ENCODE data around the gene TBX10.
"Not testable (repeated sequence)": the region's sequence is repeated elsewhere in the genome, so short reads cannot be mapped to it uniquely, and the experiment has no call there.

Gene TBX10

DNA sequence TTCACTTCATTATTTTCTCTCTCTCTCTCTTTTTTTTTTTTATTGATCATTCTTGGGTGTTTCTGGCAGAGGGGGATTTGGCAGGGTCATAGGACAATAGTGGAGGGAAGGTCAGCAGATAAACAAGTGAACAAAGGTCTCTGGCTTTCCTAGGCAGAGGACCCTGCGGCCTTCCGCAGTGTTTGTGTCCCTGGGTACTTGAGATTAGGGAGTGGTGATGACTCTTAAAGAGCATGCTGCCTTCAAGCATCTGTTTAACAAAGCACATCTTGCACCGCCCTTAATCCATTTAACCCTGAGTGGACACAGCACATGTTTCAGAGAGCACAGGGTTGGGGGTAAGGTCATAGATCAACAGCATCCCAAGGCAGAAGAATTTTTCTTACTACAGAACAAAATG is 42.1 kb downstream of the TBX10 start:
- DNase-seq = not testable (repeated sequence)

GRCh38 chr11:67596753-67597300 is 42.7 kb downstream of the TBX10 start:
- no peak for DNase-seq

- no peak for DNase-seq
Measured at GRCh38 chr11:67594480-67594879, 45.1 kb downstream of the TBX10 start.

GRCh38 chr11:67593565-67593905 is 46.0 kb downstream of the TBX10 start:
- no peak for DNase-seq

DNA sequence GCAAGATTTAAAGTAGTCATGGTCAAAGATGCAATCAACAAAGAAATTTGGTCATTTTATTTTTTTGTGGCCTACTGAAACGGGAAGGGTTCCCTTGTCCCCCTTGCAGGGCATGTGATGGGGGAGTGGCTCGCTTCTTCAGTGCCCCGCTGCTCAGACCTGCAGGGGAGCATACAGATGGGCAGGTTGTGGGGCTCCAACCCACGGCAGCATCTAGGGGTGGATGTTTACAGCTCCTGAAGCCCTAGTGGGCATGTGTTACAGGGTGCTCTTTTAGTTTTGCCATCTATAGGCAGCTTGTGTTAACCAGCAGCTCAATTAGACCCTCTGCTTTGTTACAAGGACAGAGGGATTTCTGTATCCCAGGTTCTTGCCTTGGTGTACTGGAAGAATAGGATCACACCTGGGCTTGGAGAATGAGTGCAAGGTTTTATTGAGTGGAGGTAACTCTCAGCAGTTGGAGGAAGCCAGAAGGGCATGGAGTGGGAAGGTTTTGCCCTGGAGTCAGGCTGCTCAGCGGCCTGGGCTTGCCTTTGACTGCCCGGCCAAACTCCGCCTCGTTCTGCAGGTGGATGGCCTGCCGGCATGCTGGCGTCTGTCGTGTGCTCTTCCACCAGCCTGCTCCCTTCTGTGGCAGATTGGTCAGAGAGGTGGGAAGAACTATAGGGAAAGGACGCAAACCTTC is 46.5 kb downstream of the TBX10 start:
- DNase-seq = no peak

GRCh38 chr11:67588899-67589415 is 50.6 kb downstream of the TBX10 start:
- not testable (repeated sequence) for DNase-seq

- no peak for DNase-seq
Measured at GRCh38 chr11:67588136-67588503, 51.4 kb downstream of the TBX10 start.

DNA sequence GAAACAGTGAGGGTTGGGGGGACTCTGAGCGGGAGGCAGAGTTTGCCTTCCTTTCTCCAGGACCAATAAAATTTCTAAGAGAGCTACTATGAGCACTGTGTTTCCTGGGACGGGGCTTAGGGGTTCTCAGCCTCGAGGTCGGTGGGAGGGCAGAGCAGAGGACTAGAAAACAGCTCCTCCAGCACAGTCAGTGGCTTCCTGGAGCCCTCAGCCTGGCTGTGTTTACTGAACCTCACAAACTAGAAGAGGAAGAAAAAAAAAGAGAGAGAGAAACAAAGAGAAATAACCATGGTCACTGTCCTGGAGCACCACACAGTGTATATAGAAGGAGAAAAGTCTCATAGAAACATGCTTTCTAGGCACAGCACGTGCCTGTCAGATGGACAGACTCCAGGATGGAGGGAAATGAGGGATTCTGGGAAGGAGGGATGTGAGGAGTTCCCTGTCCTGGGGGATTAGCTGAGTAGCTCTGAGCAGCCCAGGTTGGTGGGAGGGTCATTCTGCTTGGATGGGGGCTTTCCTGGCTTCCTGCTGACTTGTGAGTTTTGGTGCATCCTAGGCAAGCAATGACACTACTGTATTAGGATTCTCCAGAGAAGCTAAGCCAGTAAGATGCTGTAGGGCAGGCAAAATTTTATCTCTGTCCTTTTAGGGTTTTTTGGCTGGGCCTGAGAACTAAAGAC is 52.9 kb downstream of the TBX10 start:
- DNase-seq = no peak

DNA sequence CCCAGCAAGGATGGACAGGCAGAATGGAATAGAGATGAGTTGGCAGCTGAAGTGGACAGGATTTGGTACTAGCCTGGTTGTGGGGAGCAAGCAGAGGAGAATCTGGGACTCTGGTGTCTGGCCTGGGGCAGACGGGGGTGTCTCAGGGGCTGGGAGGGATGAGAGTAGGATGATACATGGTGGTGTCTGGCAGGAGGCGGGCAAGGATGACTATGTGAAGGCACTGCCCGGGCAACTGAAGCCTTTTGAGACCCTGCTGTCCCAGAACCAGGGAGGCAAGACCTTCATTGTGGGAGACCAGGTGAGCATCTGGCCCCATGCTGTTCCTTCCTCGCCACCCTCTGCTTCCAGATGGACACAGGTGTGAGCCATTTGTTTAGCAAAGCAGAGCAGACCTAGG is 53.7 kb downstream of the TBX10 start:
- no peak for DNase-seq

- DNase-seq = no peak
Measured at GRCh38 chr11:67584881-67585873, 54.4 kb downstream of the TBX10 start.

- DNase-seq = peak; percentile 55
Measured at GRCh38 chr11:67584205-67584880, 55.2 kb downstream of the TBX10 start.

DNA sequence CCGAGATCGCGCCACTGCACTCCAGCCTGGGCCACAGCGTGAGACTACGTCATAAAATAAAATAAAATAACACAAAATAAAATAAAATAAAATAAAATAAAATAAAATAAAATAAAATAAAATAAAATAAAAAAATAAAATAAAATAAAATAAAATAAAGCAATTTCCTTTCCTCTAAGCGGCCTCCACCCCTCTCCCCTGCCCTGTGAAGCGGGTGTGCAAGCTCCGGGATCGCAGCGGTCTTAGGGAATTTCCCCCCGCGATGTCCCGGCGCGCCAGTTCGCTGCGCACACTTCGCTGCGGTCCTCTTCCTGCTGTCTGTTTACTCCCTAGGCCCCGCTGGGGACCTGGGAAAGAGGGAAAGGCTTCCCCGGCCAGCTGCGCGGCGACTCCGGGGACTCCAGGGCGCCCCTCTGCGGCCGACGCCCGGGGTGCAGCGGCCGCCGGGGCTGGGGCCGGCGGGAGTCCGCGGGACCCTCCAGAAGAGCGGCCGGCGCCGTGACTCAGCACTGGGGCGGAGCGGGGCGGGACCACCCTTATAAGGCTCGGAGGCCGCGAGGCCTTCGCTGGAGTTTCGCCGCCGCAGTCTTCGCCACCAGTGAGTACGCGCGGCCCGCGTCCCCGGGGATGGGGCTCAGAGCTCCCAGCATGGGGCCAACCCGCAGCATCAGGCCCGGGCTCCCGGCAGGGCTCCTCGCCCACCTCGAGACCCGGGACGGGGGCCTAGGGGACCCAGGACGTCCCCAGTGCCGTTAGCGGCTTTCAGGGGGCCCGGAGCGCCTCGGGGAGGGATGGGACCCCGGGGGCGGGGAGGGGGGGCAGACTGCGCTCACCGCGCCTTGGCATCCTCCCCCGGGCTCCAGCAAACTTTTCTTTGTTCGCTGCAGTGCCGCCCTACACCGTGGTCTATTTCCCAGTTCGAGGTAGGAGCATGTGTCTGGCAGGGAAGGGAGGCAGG is 56.0 kb downstream of the TBX10 start, which contains the start of gene GSTP1:
TSS of gene GSTP1 (plus strand) at position 566 of the 958 bp plus-strand sequence. CDS start at position 598, 32 bp downstream.
- DNase-seq = peak; percentile 93

GRCh38 chr11:67582011-67582410 is 57.6 kb downstream of the TBX10 start:
- DNase-seq = no peak

- no peak for DNase-seq
Measured at GRCh38 chr11:67581469-67581868, 58.1 kb downstream of the TBX10 start.
